Cardiac ventricle fibroblast (primary cell): ENCODE results near the gene SSBP2. TPM values are rescaled to one million over a fixed set of nuclear protein-coding genes. Genes with fewer than 3 reads are reported as not detected.

ENCODE experiments used
- total RNA-seq: library from RNA; depleted of rRNA; stranded (reverse); fragments of >200 nt; gene quantifications from 2 replicates; pipeline ENCODE4 v1.2.3, GENCODE V29; 2015

The SSBP2 gene
- 27.2 and 31.8 TPM in 2 replicates for total RNA-seq

GRCh38 chr5:81751009-81751835 lies at the start of gene SSBP2:
TSS of gene SSBP2 (minus strand) at chr5:81751097. CDS start at chr5:81751042, 55 bp downstream.

GRCh38 chr5:81393783-81394718 lies 356.8 kb downstream of the SSBP2 start, which contains the start of gene ACOT12:
TSS of gene ACOT12 (minus strand) at chr5:81394134. CDS start at chr5:81394114, 20 bp downstream.

Other genes with a start within 250 kb of the SSBP2 start
- gene ATG10, start 220.9 kb upstream of the SSBP2 start, total RNA-seq, result 3.1 and 4.3 TPM in 2 replicates